Osteoblast (primary cell): Measurements from ENCODE around the gene NOD2. TPM values are rescaled to one million over a fixed set of nuclear protein-coding genes. Genes with fewer than 3 reads are reported as not detected.
A peak's percentile ranks its signal among the peaks of the same experiment; 100 is the strongest.

Experiments
- DNase-seq: peaks from one replicate; pipeline ENCODE4 v3.0.0; 2011; ENCODE audit warnings: low spot score, mixed read lengths; ENCODE audit not compliant: insufficient read length; ENCODE audit errors: missing footprints
- H2AFZ ChIP-seq: 2 replicates; pipeline ENCODE4 v1.6.0; 2011; ENCODE audit warnings: mild to moderate bottlenecking, low read length
- H3K27ac ChIP-seq: 2 replicates; pipeline ENCODE4 v1.5.1; 2011; ENCODE audit warnings: mild to moderate bottlenecking, low read depth, low read length, moderate library complexity
- H3K27me3 ChIP-seq: 2 replicates; pipeline ENCODE4 v1.6.0; 2012; ENCODE audit warnings: mild to moderate bottlenecking, control low read depth, inconsistent platforms, low read length, moderate library complexity; ENCODE audit not compliant: insufficient read depth
- H3K36me3 ChIP-seq: 2 replicates; pipeline ENCODE4 v1.5.1; 2011; ENCODE audit warnings: mild to moderate bottlenecking, low read length, control low read depth, moderate library complexity; ENCODE audit not compliant: insufficient read depth
- H3K4me1 ChIP-seq: 2 replicates; pipeline ENCODE4 v1.5.1; 2011; ENCODE audit warnings: mild to moderate bottlenecking, low read length, control low read depth, moderate library complexity; ENCODE audit not compliant: insufficient read depth
- H3K4me2 ChIP-seq: 2 replicates; pipeline ENCODE4 v1.6.0; 2011; ENCODE audit warnings: mild to moderate bottlenecking, low read length; ENCODE audit not compliant: insufficient read depth
- H3K4me3 ChIP-seq: fragments of 200-600 bp; sonication (generic); 3 replicates; pipeline ENCODE4 v1.5.1; 2012; ENCODE audit warnings: mild to moderate bottlenecking, low read length, inconsistent platforms; ENCODE audit not compliant: insufficient read depth
- H3K79me2 ChIP-seq: 2 replicates; pipeline ENCODE4 v1.6.0; 2012; ENCODE audit warnings: mild to moderate bottlenecking, low read length, control low read depth, inconsistent platforms; ENCODE audit not compliant: insufficient read depth
- H3K9me3 ChIP-seq: 2 replicates; pipeline ENCODE4 v1.5.1; 2011; ENCODE audit warnings: low read depth, low read length, control low read depth
- H4K20me1 ChIP-seq: 2 replicates; pipeline ENCODE4 v1.6.0; 2012; ENCODE audit warnings: mild to moderate bottlenecking, low read length, control low read depth; ENCODE audit not compliant: insufficient read depth
- total RNA-seq: library from RNA; depleted of rRNA; stranded (reverse); fragments of >200 nt; gene quantifications from 2 replicates; pipeline ENCODE4 v1.2.3, GENCODE V29; 2012
- TF ChIP-seq, protein P1 (sequence below): IDR thresholded peaks from 2 replicates; pipeline ENCODE4 v1.5.1; 2011; ENCODE audit warnings: mild to moderate bottlenecking, low read depth, low read length, moderate library complexity; ENCODE audit errors: extremely low read depth

NOD2 gene
- total RNA-seq, 1 donor = under 0.01 TPM

DNA sequence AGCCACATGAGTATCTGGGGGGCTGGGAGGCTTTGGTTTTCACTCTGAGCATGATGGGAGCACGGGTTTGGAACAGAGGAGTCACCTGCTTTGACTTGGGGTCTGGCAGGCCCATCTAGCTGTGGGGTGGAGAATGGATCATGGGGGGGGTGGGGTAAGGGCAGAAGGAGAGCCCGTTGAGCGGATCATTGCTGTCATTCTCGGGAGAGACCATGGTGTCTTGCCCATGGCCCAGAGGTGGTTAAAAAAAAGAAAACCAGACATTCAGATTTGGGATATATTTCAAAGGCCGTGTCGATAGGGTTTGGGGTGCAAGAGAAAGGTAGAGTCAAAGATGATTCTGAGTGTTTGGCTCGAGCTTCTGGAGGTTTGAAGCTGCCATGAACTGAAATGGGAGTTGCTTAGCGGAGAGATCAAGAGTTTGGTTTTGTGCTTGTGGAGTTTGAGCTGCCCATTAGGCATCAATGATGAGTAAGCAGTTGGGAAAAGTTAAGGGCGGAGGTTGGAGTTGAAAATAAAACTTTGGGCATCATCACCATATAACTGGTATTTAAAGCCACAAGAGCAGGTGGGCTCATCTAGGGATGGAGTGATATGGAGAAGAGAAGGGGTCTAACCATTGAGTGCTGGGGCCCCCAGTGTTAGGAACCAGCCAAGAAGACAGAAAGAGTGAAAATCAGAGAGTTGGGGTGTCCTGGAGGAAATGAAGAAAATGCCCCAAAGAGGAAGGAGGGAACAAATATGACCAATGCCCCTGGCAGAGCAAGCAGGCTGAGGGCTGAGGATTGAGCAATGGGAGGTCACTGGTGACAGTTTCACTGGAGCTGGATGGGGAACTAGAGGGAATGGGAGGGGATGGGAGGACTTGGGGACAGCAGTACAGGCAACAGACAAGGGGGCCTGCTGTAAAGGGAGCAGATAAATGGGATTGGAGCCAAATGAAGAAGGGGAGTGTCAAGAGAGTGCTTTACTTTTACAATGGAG is 1.9 kb downstream of the NOD2 start:
- DNase-seq = no peak
- H3K4me3 ChIP-seq = no peak overlapping the region
- TF ChIP-seq, protein P1, sequence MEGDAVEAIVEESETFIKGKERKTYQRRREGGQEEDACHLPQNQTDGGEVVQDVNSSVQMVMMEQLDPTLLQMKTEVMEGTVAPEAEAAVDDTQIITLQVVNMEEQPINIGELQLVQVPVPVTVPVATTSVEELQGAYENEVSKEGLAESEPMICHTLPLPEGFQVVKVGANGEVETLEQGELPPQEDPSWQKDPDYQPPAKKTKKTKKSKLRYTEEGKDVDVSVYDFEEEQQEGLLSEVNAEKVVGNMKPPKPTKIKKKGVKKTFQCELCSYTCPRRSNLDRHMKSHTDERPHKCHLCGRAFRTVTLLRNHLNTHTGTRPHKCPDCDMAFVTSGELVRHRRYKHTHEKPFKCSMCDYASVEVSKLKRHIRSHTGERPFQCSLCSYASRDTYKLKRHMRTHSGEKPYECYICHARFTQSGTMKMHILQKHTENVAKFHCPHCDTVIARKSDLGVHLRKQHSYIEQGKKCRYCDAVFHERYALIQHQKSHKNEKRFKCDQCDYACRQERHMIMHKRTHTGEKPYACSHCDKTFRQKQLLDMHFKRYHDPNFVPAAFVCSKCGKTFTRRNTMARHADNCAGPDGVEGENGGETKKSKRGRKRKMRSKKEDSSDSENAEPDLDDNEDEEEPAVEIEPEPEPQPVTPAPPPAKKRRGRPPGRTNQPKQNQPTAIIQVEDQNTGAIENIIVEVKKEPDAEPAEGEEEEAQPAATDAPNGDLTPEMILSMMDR = no peak
- H3K79me2 ChIP-seq = no peaks in the 10 kb centered on the region
- no peaks in the 10 kb centered on the region for H3K36me3 ChIP-seq
- H2AFZ ChIP-seq = no peak overlapping the region
- peaks cover 19% of the 10 kb centered on the region for H3K27me3 ChIP-seq
- no peaks in the 10 kb centered on the region for H3K9me3 ChIP-seq
- no peak overlapping the region for H3K4me2 ChIP-seq
- peaks cover 7% of the 10 kb centered on the region for H3K4me1 ChIP-seq
- no peaks in the 10 kb centered on the region for H4K20me1 ChIP-seq
- no peak overlapping the region for H3K27ac ChIP-seq

DNA sequence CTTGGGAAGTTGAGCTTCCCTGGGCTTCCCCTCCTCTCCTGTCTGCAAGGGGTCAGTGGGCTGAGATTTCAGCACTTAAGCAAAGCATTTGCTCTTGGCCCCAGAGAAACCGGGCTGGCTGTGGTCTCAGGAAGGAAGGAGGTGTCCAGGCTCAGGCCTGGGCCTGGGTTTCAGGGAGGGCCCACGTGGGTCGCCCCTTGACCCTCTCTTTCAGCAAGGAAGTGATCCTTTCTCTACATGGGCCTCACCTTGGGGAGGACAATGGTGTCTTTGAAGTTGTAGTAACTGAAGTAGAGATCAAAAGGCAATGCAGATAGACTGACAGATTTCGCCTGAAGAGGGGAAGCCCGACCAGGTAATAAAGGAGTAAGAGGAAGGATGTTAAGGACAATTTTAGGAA is 2.7 kb downstream of the NOD2 start:
- Histone ChIP-seq H3K4me1 (peaks cover 7% of the 10 kb centered on the region), H2AFZ (no peak overlapping the region), H3K4me2 (no peak overlapping the region), H3K27me3 (peaks cover 19% of the 10 kb centered on the region), H3K79me2 (no peaks in the 10 kb centered on the region), H3K36me3 (no peaks in the 10 kb centered on the region), H4K20me1 (no peaks in the 10 kb centered on the region), H3K9me3 (no peaks in the 10 kb centered on the region), H3K4me3 (no peak overlapping the region), H3K27ac (no peak overlapping the region)
- DNase-seq = no peak
- TF ChIP-seq, protein P1 = no peak

DNA sequence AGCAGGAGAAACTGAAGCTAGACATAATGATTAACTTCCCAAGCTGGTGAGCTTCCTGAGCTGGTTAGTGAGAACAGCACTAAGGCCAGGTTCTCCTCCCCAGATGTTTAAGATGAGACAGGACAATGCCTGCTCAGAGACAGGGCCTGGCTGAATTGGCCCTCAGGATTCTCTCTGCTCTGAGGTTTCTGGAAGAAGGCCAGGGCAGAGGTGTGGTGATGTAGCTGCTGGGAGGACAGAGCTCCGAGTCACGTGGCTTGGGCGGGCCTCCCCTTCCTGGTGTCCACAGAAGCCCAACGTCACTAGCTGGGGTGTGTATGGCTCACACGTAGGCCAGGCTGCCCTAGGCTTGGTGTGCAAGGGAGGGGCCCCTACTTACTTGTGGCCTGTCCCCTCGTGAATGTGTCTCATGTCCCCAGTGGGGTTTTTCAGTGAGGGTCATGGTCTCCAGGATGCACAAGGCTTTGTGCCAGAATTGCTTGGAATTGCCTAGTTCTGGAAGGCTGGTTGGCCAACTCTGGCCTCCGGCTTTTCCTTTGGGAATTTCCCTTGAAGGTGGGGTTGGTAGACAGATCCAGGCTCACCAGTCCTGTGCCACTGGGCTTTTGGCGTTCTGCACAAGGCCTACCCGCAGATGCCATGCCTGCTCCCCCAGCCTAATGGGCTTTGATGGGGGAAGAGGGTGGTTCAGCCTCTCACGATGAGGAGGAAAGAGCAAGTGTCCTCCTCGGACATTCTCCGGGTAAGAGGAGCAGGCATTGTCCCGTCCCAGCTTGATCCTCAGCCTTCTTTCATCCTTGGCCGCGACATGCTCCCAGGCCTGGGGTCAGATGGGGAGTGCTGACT is 3.4 kb downstream of the NOD2 start:
- Histone ChIP-seq H3K4me1 (peaks cover 7% of the 10 kb centered on the region), H3K27me3 (peaks cover 19% of the 10 kb centered on the region), H3K36me3 (no peaks in the 10 kb centered on the region), H3K9me3 (no peaks in the 10 kb centered on the region), H3K4me2 (no peak overlapping the region), H3K79me2 (no peaks in the 10 kb centered on the region), H4K20me1 (no peaks in the 10 kb centered on the region), H3K4me3 (no peak overlapping the region), H3K27ac (no peak overlapping the region), H2AFZ (peak overlapping the region; percentile 56)
- no peak for DNase-seq
- TF ChIP-seq, protein P1 = no peak

DNA sequence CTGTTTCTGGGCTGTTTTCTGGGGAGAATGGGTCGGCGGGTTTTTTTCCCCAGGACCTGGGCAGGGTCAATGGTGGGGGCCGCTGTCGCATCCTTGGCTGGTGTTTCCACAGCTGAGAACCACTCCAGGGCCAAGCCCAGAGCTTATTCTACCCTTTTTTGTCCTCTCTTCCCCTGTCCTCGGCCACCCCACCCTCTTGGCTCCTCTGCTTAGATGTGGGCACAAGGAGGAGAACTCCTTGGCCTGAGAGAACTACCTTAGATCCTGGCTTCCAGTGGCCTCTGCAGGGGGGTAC is 4.0 kb downstream of the NOD2 start:
- H3K4me2 ChIP-seq = peak overlapping the region; percentile 94
- H2AFZ ChIP-seq = peak overlapping the region; percentile 99

More for the DNA sequence above, 4.0 kb downstream of the NOD2 start:
- Histone ChIP-seq H3K9me3 (no peaks in the 10 kb centered on the region), H3K27me3 (peaks cover 19% of the 10 kb centered on the region), H3K27ac (no peak overlapping the region), H4K20me1 (no peaks in the 10 kb centered on the region), H3K79me2 (no peaks in the 10 kb centered on the region), H3K36me3 (no peaks in the 10 kb centered on the region), H3K4me3 (peak overlapping the region; percentile 76), H3K4me1 (peaks cover 7% of the 10 kb centered on the region)
- TF ChIP-seq, protein P1 = no peak
- DNase-seq = no peak
